GM23248 (cell line): ENCODE measurements around the gene CCDC38.

Source experiments
- EZH2 ChIP-seq: fragments of 200-600 bp; sonication (generic); IDR thresholded peaks from 2 replicates; pipeline ENCODE4 v1.6.1; 2018; ENCODE audit warnings: antibody characterized with exemption, mild to moderate bottlenecking; ENCODE audit not compliant: insufficient read depth, poor library complexity, severe bottlenecking
- EZH2phosphoT487 ChIP-seq: fragments of 200-600 bp; sonication (generic); IDR thresholded peaks from 2 replicates; pipeline ENCODE4 v1.6.1; 2018; ENCODE audit warnings: antibody characterized with exemption, moderate library complexity, mild to moderate bottlenecking, low read depth; ENCODE audit not compliant: insufficient read depth

- TF ChIP-seq EZH2phosphoT487 (no peak), EZH2 (no peak)
Measured at GRCh38 chr12:95859947-95860850, 82.2 kb downstream of the CCDC38 start.
